HepG2 (cell line): ENCODE data around the gene P2RX6. TPM values are rescaled to one million over a fixed set of nuclear protein-coding genes. Genes with fewer than 3 reads are reported as not detected.

Experiments
- ATAC-seq: fragments of 200-7000 bp; cut with Tn5 transposase; 3 replicates; pipeline ENCODE4 v1.9.1; 2020; ENCODE audit warnings: mild to moderate bottlenecking, moderate library complexity
- BruUV-seq: library from RNA; stranded (reverse); fragments of 400-500 nt; replicated peaks from 2 replicates; lab custom pipeline; 2021; lab: Mats Ljungman, UMichigan
- CTCF ChIA-PET: fragments of 300-600 bp; formaldehyde crosslinking; extraction: SDS; loops from one replicate; lab custom pipeline; 2021; ENCODE audit warnings: low total read pairs, inconsistent platforms, low intra/inter-chr PET ratio; lab: Yijun Ruan, JAX
- POLR2A ChIA-PET: fragments of 350-600 bp; sonication (Branson Sonifier 250); formaldehyde crosslinking; loops from one replicate; lab custom pipeline; 2020; ENCODE audit warnings: antibody characterized with exemption, inconsistent platforms; lab: Yijun Ruan, JAX
- DNase-seq: peaks from one replicate; pipeline ENCODE4 v3.0.0-alpha.2; 2015; ENCODE audit warnings: low spot score
- FAIRE-seq: peaks from 3 replicates; lab custom pipeline; 2011; peaks lifted over from hg19 to GRCh38; lab: Jason Lieb, UNC
- H2AFZ ChIP-seq: one replicate; pipeline ENCODE4 v1.6.1; 2011; ENCODE audit warnings: low read length, inconsistent platforms
- H3K27ac ChIP-seq: fragments of 300-600 bp; 3 replicates; pipeline ENCODE4 v1.8.0; 2011; ENCODE audit warnings: mixed run types, mild to moderate bottlenecking, mixed read lengths, low read length, inconsistent platforms; ENCODE audit not compliant: insufficient read depth; ENCODE audit errors: extremely low read length
- H3K27me3 ChIP-seq, 2 experiments: fragments of 200-600 bp in 1 of 2; 2 replicates in 1 of 2; 3 replicates in 1 of 2; pipeline versions ENCODE4 v1.6.0 to v1.8.0; 2011; ENCODE audit warnings: low read length in 2 of 2, mild to moderate bottlenecking in 2 of 2, moderate library complexity in 2 of 2, inconsistent platforms in 1 of 2; ENCODE audit not compliant: insufficient read depth in 2 of 2, control insufficient read depth in 1 of 2
- H3K36me3 ChIP-seq, 2 experiments: fragments of 200-600 bp in 1 of 2; replicated peaks in 1 of 2; 2 replicates in 1 of 2; 3 replicates in 1 of 2; pipeline versions ENCODE4 v1.5.1 to v1.8.0; 2011; ENCODE audit warnings: low read length in 2 of 2, inconsistent platforms in 1 of 2; ENCODE audit not compliant: insufficient read depth in 2 of 2, control insufficient read depth in 1 of 2
- H3K4me1 ChIP-seq: 2 replicates; pipeline ENCODE4 v1.5.1; 2012; ENCODE audit warnings: low read length, inconsistent platforms; ENCODE audit not compliant: insufficient read depth
- H3K4me2 ChIP-seq: 2 replicates; pipeline ENCODE4 v1.6.0; 2011; ENCODE audit warnings: low read depth, low read length, inconsistent platforms
- H3K4me3 ChIP-seq, 3 experiments: fragments of 200-600 bp in 1 of 3; sonication (generic), shearing (Covaris generic) in 1 of 3; replicated peaks in 1 of 3; 2 replicates each; pipeline ENCODE4 v1.5.1; 2011 to 2016; ENCODE audit warnings: low read length in 3 of 3, inconsistent platforms in 2 of 3, low read depth in 2 of 3, mild to moderate bottlenecking in 2 of 3, control low read depth in 1 of 3, mixed read lengths in 1 of 3; ENCODE audit not compliant: insufficient read depth in 1 of 3
- H3K79me2 ChIP-seq: one replicate; pipeline ENCODE4 v1.6.1; 2011; ENCODE audit warnings: low read length, inconsistent platforms; ENCODE audit not compliant: insufficient read depth
- H3K9ac ChIP-seq: 2 replicates; pipeline ENCODE4 v1.6.0; 2011; ENCODE audit warnings: mild to moderate bottlenecking, low read depth, low read length, inconsistent platforms; ENCODE audit not compliant: insufficient read depth
- H3K9me3 ChIP-seq: 2 replicates; pipeline ENCODE4 v1.5.1; 2012; ENCODE audit warnings: mild to moderate bottlenecking, low read length
- H4K20me1 ChIP-seq: 2 replicates; pipeline ENCODE4 v1.6.0; 2011; ENCODE audit warnings: inconsistent platforms, mild to moderate bottlenecking, low read length, moderate library complexity; ENCODE audit not compliant: insufficient read depth
- ADNP ChIP-seq: sonication (generic); formaldehyde crosslinking; IDR thresholded peaks from 2 replicates; pipeline ENCODE4 v1.4.0; 2020; ENCODE audit warnings: missing genetic modification reagents
- AKAP8 ChIP-seq: sonication (generic); formaldehyde crosslinking; IDR thresholded peaks from 2 replicates; pipeline ENCODE4 v1.5.1; 2020; ENCODE audit warnings: mild to moderate bottlenecking, missing genetic modification reagents
- EP300 ChIP-seq, 3 experiments: sonication (generic) in 1 of 3; formaldehyde crosslinking in 1 of 3; IDR thresholded peaks; 2 replicates each; pipeline versions ENCODE4 v1.5.1 to v1.6.1; 2011 to 2020; ENCODE audit warnings: low read depth in 2 of 3, low read length in 2 of 3, borderline replicate concordance in 1 of 3, improper control_type of control experiment in 1 of 3, mild to moderate bottlenecking in 1 of 3, missing genetic modification reagents in 1 of 3, moderate library complexity in 1 of 3
- KLF13 ChIP-seq: sonication (generic); formaldehyde crosslinking; IDR thresholded peaks from 2 replicates; pipeline ENCODE4 v1.4.0; 2020; ENCODE audit warnings: mild to moderate bottlenecking, missing genetic modification reagents
- LRRFIP1 ChIP-seq: sonication (generic); formaldehyde crosslinking; conservative IDR thresholded peaks from 2 replicates; pipeline ENCODE4 v1.4.0; 2020; ENCODE audit warnings: missing genetic modification reagents
- MYNN ChIP-seq: sonication (generic); formaldehyde crosslinking; IDR thresholded peaks from 2 replicates; pipeline ENCODE4 v1.4.0; 2020; ENCODE audit warnings: mild to moderate bottlenecking, low read depth, missing genetic modification reagents
- WGBS: methylation state at CpG from one replicate; pipeline ENCODE4 v1.1.6; 2017; ENCODE audit warnings: low lambda C conversion rate; 5-methylcytosine and 5-hydroxymethylcytosine counted together
- in situ Hi-C: cut with HindIII; loops from 2 replicates; pipeline ENCODE4 v1.10.0; 2017; ENCODE audit warnings: low pct_unique_long_range_greater_than_20kb; ENCODE audit not compliant: extremely low pct_ligation_motif_present
- intact Hi-C: fragments of 100-400 bp; cut with micrococcal nuclease; formaldehyde crosslinking; loops from one replicate; pipeline ENCODE4 v1.10.0; 2022; ENCODE audit not compliant: unreplicated experiment
- polyA plus RNA-seq, 8 experiments: library from polyadenylated mRNA; depleted of rRNA in 3 of 8; stranded (reverse) in 7 of 8; unstranded in 1 of 8; fragments of >200 nt; fragmentation: Illumina TruSeq in 4 of 8; extraction: Trizol in 4 of 8; gene quantifications; 2 replicates each; pipeline versions ENCODE4 v1.2.1 to v1.2.3, GENCODE V29; 2011 to 2016; ENCODE audit warnings: low read depth in 4 of 8, missing spikeins in 1 of 8, mixed read lengths in 1 of 8; ENCODE audit not compliant: insufficient read depth in 1 of 8
- total RNA-seq, 5 experiments: library from RNA; depleted of rRNA; stranded (reverse); fragments of >200 nt; fragmentation: Illumina TruSeq; extraction: Trizol; gene quantifications; 2 replicates each; pipeline ENCODE4 v1.2.3, GENCODE V29; 2016; ENCODE audit warnings: low read depth in 1 of 5
- TF ChIP-seq, protein P1 (sequence below): sonication (generic); formaldehyde crosslinking; IDR thresholded peaks from 2 replicates; pipeline ENCODE4 v1.8.0; 2022; ENCODE audit warnings: mild to moderate bottlenecking, missing genetic modification reagents, borderline replicate concordance
- TF ChIP-seq, protein P2 (sequence below): sonication (generic); formaldehyde crosslinking; IDR thresholded peaks from 2 replicates; pipeline ENCODE4 v1.4.0; 2020; ENCODE audit warnings: missing genetic modification reagents, mild to moderate bottlenecking, borderline replicate concordance

P2RX6 gene
- total and polyA plus RNA-seq, 2 of the 13 experiments (the other 11 are each of a cell fraction or from before 2014, with no cell fraction given): 0.04 to 0.12 TPM

DNA sequence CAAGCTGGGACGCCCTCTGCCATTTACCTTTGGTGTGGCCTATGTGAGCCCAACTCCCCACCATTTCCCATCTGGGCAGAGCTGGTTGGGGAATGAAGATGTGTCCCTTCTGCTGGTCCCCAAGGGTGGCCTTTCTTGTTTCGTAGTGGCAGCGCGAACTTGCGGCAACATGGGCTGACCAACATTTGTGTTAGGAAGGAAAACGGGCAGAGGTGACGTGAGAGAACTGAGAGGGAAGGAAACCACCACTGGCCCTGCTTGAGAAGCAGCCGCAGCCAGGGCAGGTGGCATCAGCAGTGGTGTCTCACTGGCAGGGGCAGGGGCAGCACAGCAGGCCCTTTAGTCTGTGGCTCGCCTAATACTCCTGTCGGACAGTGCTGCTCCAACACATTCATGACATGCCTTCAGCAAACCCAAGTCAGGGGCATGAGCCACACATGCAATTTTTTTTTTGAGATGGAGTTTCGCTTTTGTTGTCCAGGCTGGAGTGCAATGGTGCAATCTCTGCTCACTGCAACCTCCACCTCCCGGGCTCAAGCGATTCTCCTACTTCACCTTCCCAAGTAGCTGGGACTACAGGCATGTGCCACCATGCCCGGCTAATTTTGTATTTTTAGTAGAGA lies 60.7 kb downstream of the P2RX6 start:
- Histone ChIP-seq H4K20me1 (no peaks in the 10 kb centered on the region), H3K4me3 (no peak overlapping the region), H2AFZ (no peak overlapping the region), H3K9ac (no peak overlapping the region), H3K4me1 (no peaks in the 10 kb centered on the region), H3K27me3 (peaks cover 8 to 44% of the 10 kb centered on the region in 2 experiments; a peak in 4 of 5 replicates), H3K79me2 (no peaks in the 10 kb centered on the region), H3K27ac (no peak overlapping the region), H3K4me2 (no peak overlapping the region), H3K36me3 (no peaks in the 10 kb centered on the region), H3K9me3 (no peaks in the 10 kb centered on the region)
- DNase-seq: no peak
- ATAC-seq: no peak
- intact Hi-C loops: no loop called here
- in situ Hi-C loops: no loop called here
- no TSS peak for BruUV-seq
- no peak for FAIRE-seq
- CTCF ChIA-PET: no interaction called here
- 50% methylated on average over 11 of the region's 14 CpGs for WGBS
- POLR2A ChIA-PET: no interaction called here
- TF ChIP-seq ADNP (CRISPR knock-in tag) (no peak), LRRFIP1 (no peak)

GRCh38 chr22:21076912-21077625 lies 62.1 kb downstream of the P2RX6 start:
- in situ Hi-C loops (no loop called here), intact Hi-C loops (no loop called here)
- POLR2A ChIA-PET: no interaction called here
- no peak for DNase-seq
- Histone ChIP-seq H3K27me3 (peaks cover 8 to 44% of the 10 kb centered on the region in 2 experiments; a peak in 4 of 5 replicates), H3K79me2 (no peaks in the 10 kb centered on the region), H4K20me1 (no peaks in the 10 kb centered on the region), H3K4me2 (no peak overlapping the region), H3K4me3 (no peak overlapping the region), H3K9ac (no peak overlapping the region), H3K9me3 (no peaks in the 10 kb centered on the region), H3K4me1 (no peaks in the 10 kb centered on the region), H3K27ac (no peak overlapping the region), H2AFZ (no peak overlapping the region), H3K36me3 (no peaks in the 10 kb centered on the region)
- BruUV-seq: no TSS peak
- 36% methylated on average over 18 of the region's 21 CpGs for WGBS
- no peak for FAIRE-seq
- no peak for ATAC-seq
- CTCF ChIA-PET: no interaction called here
- TF ChIP-seq MYNN (CRISPR knock-in tag): no peak
- TF ChIP-seq, protein P1, sequence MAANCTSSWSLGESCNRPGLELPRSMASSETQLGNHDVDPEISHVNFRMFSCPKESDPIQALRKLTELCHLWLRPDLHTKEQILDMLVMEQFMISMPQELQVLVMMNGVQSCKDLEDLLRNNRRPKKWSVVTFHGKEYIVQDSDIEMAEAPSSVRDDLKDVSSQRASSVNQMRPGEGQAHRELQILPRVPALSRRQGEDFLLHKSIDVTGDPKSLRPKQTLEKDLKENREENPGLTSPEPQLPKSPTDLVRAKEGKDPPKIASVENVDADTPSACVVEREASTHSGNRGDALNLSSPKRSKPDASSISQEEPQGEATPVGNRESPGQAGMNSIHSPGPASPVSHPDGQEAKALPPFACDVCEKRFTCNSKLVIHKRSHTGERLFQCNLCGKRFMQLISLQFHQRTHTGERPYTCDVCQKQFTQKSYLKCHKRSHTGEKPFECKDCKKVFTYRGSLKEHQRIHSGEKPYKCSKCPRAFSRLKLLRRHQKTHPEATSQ (CRISPR knock-in tag): no peak
- no peak for TF ChIP-seq AKAP8 (CRISPR knock-in tag)
- no peak for TF ChIP-seq KLF13
- TF ChIP-seq EP300 (IDR thresholded peaks at IDR 0.05; ENCODE audit: low read depth in 2 of 2, low read length in 2 of 2): no peak
- TF ChIP-seq EP300 (CRISPR knock-in tag; IDR thresholded peaks at IDR 0.05; ENCODE audit: borderline replicate concordance): no peak
- TF ChIP-seq, protein P2, sequence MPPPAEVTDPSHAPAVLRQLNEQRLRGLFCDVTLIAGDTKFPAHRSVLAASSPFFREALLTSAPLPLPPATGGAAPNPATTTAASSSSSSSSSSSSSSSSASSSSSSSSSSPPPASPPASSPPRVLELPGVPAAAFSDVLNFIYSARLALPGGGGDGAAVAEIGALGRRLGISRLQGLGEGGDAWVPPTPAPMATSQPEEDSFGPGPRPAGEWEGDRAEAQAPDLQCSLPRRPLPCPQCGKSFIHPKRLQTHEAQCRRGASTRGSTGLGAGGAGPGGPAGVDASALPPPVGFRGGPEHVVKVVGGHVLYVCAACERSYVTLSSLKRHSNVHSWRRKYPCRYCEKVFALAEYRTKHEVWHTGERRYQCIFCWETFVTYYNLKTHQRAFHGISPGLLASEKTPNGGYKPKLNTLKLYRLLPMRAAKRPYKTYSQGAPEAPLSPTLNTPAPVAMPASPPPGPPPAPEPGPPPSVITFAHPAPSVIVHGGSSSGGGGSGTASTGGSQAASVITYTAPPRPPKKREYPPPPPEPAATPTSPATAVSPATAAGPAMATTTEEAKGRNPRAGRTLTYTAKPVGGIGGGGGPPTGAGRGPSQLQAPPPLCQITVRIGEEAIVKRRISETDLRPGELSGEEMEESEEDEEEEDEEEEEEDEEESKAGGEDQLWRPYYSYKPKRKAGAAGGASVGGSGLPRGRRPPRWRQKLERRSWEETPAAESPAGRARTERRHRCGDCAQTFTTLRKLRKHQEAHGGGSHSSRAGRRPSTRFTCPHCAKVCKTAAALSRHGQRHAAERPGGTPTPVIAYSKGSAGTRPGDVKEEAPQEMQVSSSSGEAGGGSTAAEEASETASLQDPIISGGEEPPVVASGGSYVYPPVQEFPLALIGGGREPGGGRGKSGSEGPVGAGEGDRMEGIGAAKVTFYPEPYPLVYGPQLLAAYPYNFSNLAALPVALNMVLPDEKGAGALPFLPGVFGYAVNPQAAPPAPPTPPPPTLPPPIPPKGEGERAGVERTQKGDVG: no peak
